Coronary artery (tissue), 2 donors: ENCODE measurements around the gene CXCL16.

Source experiments
- DNase-seq: peaks from one replicate; pipeline ENCODE4 v3.0.0-alpha.2; 2017; ENCODE audit warnings: low spot score
- H3K27ac ChIP-seq, 2 donors: fragments of 200-600 bp; sonication (generic); one replicate each; pipeline ENCODE4 v1.5.1; 2016 to 2019
- H3K4me3 ChIP-seq: fragments of 200-600 bp; sonication (generic); 2 replicates; pipeline ENCODE4 v1.5.1; 2016; ENCODE audit warnings: mild to moderate bottlenecking, moderate library complexity
- CTCF ChIP-seq: fragments of 200-600 bp; sonication (generic); IDR thresholded peaks from one replicate; pipeline ENCODE4 v1.5.1; 2019; ENCODE audit warnings: antibody characterized with exemption

The CXCL16 gene

DNA sequence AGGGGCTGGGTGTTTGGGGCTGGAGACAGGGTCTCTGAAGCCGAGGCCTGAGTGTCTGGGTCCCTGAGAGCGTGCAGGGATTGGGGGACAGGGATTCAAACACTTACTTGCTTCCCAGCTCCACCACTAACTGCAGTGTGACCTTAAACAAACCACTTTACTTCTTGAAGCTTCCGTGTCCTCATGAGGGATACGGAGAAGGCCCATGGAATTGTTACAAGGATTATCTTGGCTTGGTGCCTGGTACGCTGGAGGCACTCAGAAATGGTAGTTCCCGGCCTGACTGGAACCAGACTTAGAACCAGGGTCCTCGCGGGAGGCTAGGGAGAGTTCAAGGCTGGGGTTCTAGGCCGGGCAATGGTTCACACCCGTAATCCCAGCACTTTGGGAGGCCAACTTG, 2.9 kb upstream of the CXCL16 start:
- TF ChIP-seq CTCF, result no peak
- DNase-seq, result no peak
- Histone ChIP-seq H3K4me3 (no peak overlapping the region), H3K27ac (no peak overlapping the region)

- TF ChIP-seq CTCF, result no peak
- Histone ChIP-seq H3K4me3 (no peak overlapping the region), H3K27ac (no peak overlapping the region)
- DNase-seq, result no peak
Observed at GRCh38 chr17:4742133-4742532, 2.4 kb upstream of the CXCL16 start.

DNA sequence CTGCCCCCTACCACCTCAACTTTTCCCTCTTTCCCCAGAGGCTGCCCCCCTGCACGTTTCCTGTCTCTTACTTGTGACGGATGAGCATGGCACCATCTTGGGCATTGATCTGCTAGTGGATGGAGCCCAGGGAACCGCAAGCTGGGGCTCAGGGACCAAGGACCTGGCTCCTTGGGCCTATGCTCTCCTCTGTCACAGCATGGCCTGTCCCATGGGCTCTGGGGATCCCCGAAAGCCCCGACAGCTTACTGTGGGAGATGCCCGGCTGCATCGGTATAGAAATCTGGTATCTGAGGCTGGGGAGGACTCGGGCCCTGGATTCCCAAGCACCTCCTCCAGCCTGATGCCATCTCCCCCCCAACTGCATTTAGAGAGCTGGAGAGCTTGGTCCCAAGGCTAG, 1.8 kb upstream of the CXCL16 start:
- DNase-seq, result no peak
- Histone ChIP-seq H3K4me3 (no peak overlapping the region), H3K27ac (no peak overlapping the region)
- TF ChIP-seq CTCF, result no peak

DNA sequence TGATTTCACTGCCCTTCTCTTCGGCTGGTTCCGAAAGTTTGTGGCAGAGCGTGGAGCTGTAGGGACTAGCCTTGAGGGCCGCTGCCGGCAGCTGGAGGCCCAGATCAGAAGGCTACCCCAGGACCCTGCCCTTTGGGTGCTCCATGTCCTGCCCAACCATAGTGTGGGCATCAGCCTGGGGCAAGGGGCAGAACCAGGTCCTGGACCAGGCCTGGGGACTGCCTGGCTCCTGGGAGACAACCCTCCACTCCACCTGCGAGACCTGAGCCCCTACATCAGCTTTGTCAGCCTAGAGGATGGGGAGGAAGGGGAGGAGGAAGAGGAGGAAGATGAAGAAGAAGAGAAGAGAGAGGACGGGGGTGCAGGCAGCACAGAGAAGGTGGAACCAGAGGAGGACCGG, 856 bp upstream of the CXCL16 start:
- DNase-seq, result no peak
- no peak for TF ChIP-seq CTCF
- Histone ChIP-seq H3K27ac (no peak overlapping the region), H3K4me3 (no peak overlapping the region)

DNA sequence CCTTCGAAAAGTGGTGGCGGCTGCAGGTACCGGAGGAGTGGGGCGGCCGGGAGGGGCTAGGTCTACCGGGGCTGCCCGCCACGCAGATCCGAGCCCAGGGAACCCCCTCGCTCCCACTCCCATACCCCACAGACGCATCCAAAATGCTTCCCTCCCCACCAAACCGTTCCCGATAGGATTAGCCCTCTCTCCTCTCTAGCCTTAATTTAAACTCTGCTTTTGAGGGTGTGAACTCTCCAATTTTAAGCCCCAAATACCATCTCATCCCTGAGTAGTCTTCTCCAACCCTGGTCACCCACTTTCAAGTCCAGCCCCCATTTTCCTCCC, 260 bp upstream of the CXCL16 start:
- Histone ChIP-seq H3K27ac (peak overlapping the region; percentile 40 to 61), H3K4me3 (peak overlapping the region; percentile 83)
- DNase-seq, result no peak
- TF ChIP-seq CTCF, result no peak

DNA sequence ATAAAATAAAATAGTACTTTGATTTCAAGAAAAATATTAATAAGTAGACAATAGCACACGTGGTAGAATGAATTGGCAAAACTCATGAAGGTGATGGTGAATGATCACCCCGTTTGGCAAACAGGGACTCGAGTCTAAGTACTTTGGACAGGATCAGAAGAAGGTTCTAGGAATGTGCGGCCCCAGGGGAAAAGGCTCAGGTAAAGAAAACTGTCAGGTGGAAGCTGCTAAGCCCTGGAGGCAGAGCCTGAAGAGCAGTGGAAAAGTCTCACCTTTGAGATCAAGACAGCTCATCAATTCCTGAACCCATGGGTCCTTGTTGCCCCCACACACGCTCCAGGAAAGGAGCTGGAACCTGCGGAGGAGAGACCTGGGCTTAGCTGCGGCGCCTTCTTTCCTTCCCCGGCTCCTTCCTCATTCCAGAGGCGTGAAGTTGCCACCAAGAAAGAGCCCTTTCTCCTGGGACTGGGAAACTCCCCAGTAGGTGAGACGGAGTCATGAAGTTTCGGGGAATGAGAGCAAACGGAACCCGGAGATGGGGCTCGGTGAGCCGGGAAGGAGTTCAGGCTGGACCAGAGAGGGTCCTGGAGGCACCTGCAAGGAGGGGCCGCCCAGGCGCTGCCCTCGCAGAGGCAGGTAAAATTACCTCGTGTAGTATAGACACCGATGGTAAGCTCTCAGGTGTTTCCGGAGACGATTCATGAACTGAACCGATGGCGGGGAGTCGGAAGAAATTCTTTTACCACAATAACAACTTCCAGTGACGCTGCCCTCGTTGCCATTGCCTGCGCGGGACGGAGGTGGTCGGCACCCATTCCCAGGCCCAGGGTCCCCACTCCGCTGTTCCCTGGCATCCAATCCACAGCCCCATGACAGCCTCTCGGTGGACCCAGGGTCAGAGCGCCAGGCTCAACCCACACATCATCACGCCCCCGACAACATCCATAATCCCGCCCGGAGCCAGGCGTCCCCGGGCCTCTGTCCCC, 1.3 kb downstream of the CXCL16 start:
- Histone ChIP-seq H3K4me3 (peak overlapping the region; percentile 83), H3K27ac (peak overlapping the region; percentile 40 to 61)
- no peak for TF ChIP-seq CTCF
- DNase-seq, result no peak
